ENCODE results near the gene KCND2.
"Not testable (repeated sequence)": the region's sequence is repeated elsewhere in the genome, so short reads cannot be mapped to it uniquely, and the experiment has no call there.

The KCND2 gene

GRCh38 chr7:120502825-120503224, 229.8 kb downstream of the KCND2 start:
- DNase-seq, result no peak

- no peak for DNase-seq
These were observed 231.4 kb downstream of the KCND2 start for GRCh38 chr7:120504386-120504785.

- no peak for DNase-seq
These were observed 232.8 kb downstream of the KCND2 start for GRCh38 chr7:120505770-120506169.

- DNase-seq, result no peak
These were observed 239.7 kb downstream of the KCND2 start for GRCh38 chr7:120512701-120513100.

GRCh38 chr7:120519224-120519623, 246.2 kb downstream of the KCND2 start:
- DNase-seq, result no peak

GRCh38 chr7:120521761-120522737, 249.1 kb downstream of the KCND2 start:
- no peak for DNase-seq

- no peak for DNase-seq
These were observed 251.0 kb downstream of the KCND2 start for GRCh38 chr7:120523985-120524384.

- DNase-seq, result no peak
These were observed 254.0 kb downstream of the KCND2 start for GRCh38 chr7:120526902-120527509.

- no peak for DNase-seq
These were observed 256.8 kb downstream of the KCND2 start for GRCh38 chr7:120529736-120530135.

- no peak for DNase-seq
These were observed 265.4 kb downstream of the KCND2 start for GRCh38 chr7:120538335-120538734.

- DNase-seq, result no peak
These were observed 266.3 kb downstream of the KCND2 start for GRCh38 chr7:120539321-120539720.

- no peak for DNase-seq
These were observed 274.6 kb downstream of the KCND2 start for GRCh38 chr7:120547605-120548004.

GRCh38 chr7:120550494-120551048, 277.6 kb downstream of the KCND2 start:
- no peak for DNase-seq

GRCh38 chr7:120553491-120553890, 280.5 kb downstream of the KCND2 start:
- DNase-seq, result no peak

- no peak for DNase-seq
These were observed 282.1 kb downstream of the KCND2 start for GRCh38 chr7:120554960-120555571.

GRCh38 chr7:120564145-120564544, 291.2 kb downstream of the KCND2 start:
- DNase-seq, result no peak

GRCh38 chr7:120567204-120567603, 294.2 kb downstream of the KCND2 start:
- no peak for DNase-seq

- not testable (repeated sequence) for DNase-seq
These were observed 305.7 kb downstream of the KCND2 start for GRCh38 chr7:120578657-120579056.

- no peak for DNase-seq
These were observed 309.9 kb downstream of the KCND2 start for GRCh38 chr7:120582916-120583315.

- no peak for DNase-seq
These were observed 311.1 kb downstream of the KCND2 start for GRCh38 chr7:120583899-120584586.

- DNase-seq, result no peak
These were observed 313.6 kb downstream of the KCND2 start for GRCh38 chr7:120586571-120586970.

GRCh38 chr7:120587243-120587642, 314.3 kb downstream of the KCND2 start:
- DNase-seq, result no peak

- DNase-seq, result no peak
These were observed 315.4 kb downstream of the KCND2 start for GRCh38 chr7:120588416-120588815.
